Peyer's patch (tissue), 4 donors: ENCODE results near the gene PANX2.

Experiments
- CTCF ChIP-seq, 6 experiments: fragments of 450-650 bp in 4 of 6; fragments of 200-600 bp in 2 of 6; sonication (generic) in 1 of 6; IDR thresholded peaks; one replicate each; pipeline ENCODE4 v1.5.1; 2017 to 2019; ENCODE audit warnings: antibody characterized with exemption in 6 of 6, mild to moderate bottlenecking in 3 of 6, moderate library complexity in 1 of 6
- POLR2A ChIP-seq, 2 donors: fragments of 450-650 bp; IDR thresholded peaks; one replicate each; pipeline ENCODE4 v1.5.1; 2017; ENCODE audit warnings: antibody characterized with exemption in 2 of 2, mild to moderate bottlenecking in 2 of 2, moderate library complexity in 2 of 2

- no peak for TF ChIP-seq POLR2A (IDR thresholded peaks at IDR 0.05)
- TF ChIP-seq CTCF (IDR thresholded peaks at IDR 0.05), result no peak
Measured at GRCh38 chr22:50208939-50209892, 38.7 kb downstream of the PANX2 start.
